ENCODE measurements around the gene PAX7.

Gene PAX7

DNA sequence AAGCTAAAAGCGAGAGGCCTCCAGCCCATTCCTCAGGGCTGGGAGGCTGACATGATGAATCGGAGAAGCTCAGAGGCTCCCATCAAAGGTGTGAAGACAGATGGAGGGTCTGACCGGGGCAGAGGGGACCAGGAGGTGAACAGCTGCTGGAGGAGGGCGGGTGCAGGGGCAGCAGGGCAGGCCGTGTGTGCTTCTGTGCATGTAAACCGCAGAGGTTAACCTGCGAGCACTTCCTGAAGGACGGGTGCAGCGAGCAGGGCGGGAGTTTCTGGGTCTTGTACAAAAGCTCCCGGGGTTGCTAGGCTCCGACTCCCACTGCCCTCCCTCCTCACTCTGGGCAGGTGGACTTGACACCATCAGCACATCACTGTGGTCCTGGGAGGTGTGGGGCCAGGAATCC lies 75.2 kb downstream of the PAX7 start:
- H3K4me3 ChIP-seq (ENCODE audit: low read depth, low read length) = no peak overlapping the region
- TF ChIP-seq, protein P1, sequence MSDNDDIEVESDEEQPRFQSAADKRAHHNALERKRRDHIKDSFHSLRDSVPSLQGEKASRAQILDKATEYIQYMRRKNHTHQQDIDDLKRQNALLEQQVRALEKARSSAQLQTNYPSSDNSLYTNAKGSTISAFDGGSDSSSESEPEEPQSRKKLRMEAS (IDR thresholded peaks at IDR 0.05; ENCODE audit: low read depth, low read length) = no peak
- TF ChIP-seq POLR2A (IDR thresholded peaks at IDR 0.05; ENCODE audit: extremely low read depth, insufficient read length) (no peak), MYC (IDR thresholded peaks at IDR 0.05; ENCODE audit: low read depth, low read length) (no peak)
- TF ChIP-seq, protein P2, sequence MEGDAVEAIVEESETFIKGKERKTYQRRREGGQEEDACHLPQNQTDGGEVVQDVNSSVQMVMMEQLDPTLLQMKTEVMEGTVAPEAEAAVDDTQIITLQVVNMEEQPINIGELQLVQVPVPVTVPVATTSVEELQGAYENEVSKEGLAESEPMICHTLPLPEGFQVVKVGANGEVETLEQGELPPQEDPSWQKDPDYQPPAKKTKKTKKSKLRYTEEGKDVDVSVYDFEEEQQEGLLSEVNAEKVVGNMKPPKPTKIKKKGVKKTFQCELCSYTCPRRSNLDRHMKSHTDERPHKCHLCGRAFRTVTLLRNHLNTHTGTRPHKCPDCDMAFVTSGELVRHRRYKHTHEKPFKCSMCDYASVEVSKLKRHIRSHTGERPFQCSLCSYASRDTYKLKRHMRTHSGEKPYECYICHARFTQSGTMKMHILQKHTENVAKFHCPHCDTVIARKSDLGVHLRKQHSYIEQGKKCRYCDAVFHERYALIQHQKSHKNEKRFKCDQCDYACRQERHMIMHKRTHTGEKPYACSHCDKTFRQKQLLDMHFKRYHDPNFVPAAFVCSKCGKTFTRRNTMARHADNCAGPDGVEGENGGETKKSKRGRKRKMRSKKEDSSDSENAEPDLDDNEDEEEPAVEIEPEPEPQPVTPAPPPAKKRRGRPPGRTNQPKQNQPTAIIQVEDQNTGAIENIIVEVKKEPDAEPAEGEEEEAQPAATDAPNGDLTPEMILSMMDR (IDR thresholded peaks at IDR 0.05; ENCODE audit: low read depth, low read length) = no peak
- DNase-seq (ENCODE audit: low read depth) = no peak

DNA sequence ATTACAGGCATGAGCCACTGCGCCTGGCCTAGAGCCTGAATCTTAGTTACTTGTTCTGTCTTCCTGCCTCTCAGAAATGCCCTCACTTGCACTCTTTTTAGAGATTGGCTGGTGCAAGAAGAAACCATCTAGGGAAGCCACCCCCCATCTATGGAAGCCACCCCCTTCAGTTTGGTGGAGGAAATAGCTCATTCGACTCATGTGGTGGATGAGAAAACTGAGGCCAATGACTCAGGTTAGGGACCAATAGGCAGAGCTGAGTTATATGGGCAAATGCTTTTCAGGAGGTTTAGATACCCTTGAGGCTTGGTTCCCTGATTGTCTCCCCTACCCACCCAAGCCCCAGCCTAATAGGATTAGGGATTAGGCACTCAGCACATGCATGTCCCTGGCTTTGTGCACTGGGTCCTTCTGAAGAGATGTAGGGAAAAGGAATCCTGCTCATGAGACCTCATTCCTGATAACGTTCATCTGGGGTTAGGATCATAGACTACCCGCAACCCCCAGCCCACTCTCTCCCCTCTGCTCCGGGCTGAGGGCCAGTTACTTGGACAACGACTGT lies 77.1 kb downstream of the PAX7 start:
- DNase-seq (ENCODE audit: low read depth) = no peak
- H3K4me3 ChIP-seq (ENCODE audit: low read depth, low read length) = no peak overlapping the region
- TF ChIP-seq MYC (IDR thresholded peaks at IDR 0.05; ENCODE audit: low read depth, low read length) (no peak), POLR2A (IDR thresholded peaks at IDR 0.05; ENCODE audit: extremely low read depth, insufficient read length) (no peak)
- TF ChIP-seq, protein P1 (IDR thresholded peaks at IDR 0.05; ENCODE audit: low read depth, low read length) = no peak
- TF ChIP-seq, protein P2 (IDR thresholded peaks at IDR 0.05; ENCODE audit: low read depth, low read length) = no peak

DNA sequence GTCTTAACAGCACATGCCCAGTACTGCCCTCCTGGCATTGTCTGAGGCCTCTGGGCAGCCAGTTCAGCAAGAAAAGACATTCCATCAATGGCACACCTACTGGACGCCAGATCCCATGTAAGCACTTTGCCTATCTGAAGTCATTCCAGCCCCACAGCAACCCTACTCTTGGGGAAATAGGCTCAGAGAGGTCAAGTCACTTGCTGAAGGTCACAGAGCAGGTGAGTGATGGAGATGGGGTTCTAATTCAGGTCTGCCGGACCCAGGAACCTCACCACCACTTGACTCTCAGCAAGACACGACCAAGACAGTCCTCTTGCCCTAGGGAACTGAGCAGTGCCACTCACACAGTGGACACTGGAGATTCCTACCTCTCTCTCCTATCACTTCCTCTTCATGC lies 79.4 kb downstream of the PAX7 start:
- DNase-seq (ENCODE audit: low read depth) = no peak
- TF ChIP-seq, protein P1 (IDR thresholded peaks at IDR 0.05; ENCODE audit: low read depth, low read length) = no peak
- TF ChIP-seq MYC (IDR thresholded peaks at IDR 0.05; ENCODE audit: low read depth, low read length) (no peak), POLR2A (IDR thresholded peaks at IDR 0.05; ENCODE audit: extremely low read depth, insufficient read length) (no peak)
- TF ChIP-seq, protein P2 (IDR thresholded peaks at IDR 0.05; ENCODE audit: low read depth, low read length) = no peak
- no peak overlapping the region for H3K4me3 ChIP-seq (ENCODE audit: low read depth, low read length)

DNA sequence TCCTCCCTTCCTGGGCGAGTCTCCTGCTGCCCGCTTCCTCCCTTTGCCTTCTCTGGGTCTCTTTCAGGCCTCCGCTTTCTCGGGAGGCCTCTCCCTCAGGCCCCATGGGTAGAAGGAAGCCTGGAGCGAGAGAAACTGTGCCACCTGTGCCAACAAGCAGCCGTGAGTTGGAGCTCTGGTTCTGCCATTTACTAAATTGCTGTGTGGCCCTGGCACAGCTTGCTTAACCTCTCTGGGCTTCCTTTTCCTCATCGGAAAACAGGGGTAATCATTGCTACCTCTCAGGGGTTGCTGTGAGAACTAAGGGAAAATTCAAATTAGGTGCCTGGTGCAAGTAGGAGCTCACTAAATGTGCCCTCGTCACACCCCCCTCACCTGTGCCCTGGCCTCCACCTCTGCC lies 80.4 kb downstream of the PAX7 start:
- TF ChIP-seq POLR2A (IDR thresholded peaks at IDR 0.05; ENCODE audit: extremely low read depth, insufficient read length) (no peak), MYC (IDR thresholded peaks at IDR 0.05; ENCODE audit: low read depth, low read length) (no peak)
- TF ChIP-seq, protein P2 (IDR thresholded peaks at IDR 0.05; ENCODE audit: low read depth, low read length) = no peak
- TF ChIP-seq, protein P1 (IDR thresholded peaks at IDR 0.05; ENCODE audit: low read depth, low read length) = no peak
- no peak for DNase-seq (ENCODE audit: low read depth)
- no peak overlapping the region for H3K4me3 ChIP-seq (ENCODE audit: low read depth, low read length)

DNA sequence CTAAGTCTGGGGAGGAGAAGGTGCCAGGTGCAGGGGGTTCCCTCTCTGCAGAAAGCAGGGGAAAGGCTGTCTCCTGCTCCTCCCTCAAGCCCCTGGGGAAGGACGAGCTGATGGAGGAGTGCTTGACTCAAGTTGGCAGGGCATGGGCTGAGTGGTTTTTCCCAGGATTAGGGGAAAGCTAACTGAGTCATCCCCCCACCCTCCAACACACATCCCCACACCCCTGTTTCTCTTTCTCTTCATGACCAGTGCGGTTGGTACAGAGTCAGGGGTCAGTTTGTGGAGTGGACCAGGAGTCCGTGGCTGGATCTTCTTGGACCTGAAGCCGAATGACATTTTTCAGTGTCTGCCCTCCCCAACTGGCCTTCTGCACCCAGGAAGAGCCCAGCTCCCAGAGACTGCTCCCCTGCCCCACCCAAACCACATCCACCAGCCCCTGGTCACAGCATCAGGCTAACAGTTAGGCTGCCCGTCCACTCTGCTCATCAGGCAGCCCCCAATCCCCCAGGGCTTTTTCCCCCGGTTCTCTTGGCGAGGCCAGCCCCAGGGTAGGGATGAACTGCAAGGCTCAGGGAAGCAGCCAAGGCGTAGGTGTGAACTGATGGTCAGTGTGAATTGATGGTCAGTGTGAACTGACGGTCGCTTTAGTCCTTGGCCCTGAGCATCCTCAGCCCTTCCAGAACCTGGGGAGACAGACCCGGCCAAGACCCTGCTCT lies 81.0 kb downstream of the PAX7 start:
- no peak for DNase-seq (ENCODE audit: low read depth)

More for the DNA sequence above, 81.0 kb downstream of the PAX7 start:
- TF ChIP-seq, protein P2 (IDR thresholded peaks at IDR 0.05; ENCODE audit: low read depth, low read length) = no peak
- TF ChIP-seq POLR2A (IDR thresholded peaks at IDR 0.05; ENCODE audit: extremely low read depth, insufficient read length) (no peak), MYC (IDR thresholded peaks at IDR 0.05; ENCODE audit: low read depth, low read length) (no peak)
- TF ChIP-seq, protein P1 (IDR thresholded peaks at IDR 0.05; ENCODE audit: low read depth, low read length) = no peak
- no peak overlapping the region for H3K4me3 ChIP-seq (ENCODE audit: low read depth, low read length)
